Measurements from ENCODE around the gene NACC1. TPM values are rescaled to one million over a fixed set of nuclear protein-coding genes. Genes with fewer than 3 reads are reported as not detected.
A peak's percentile ranks its signal among the peaks of the same experiment; 100 is the strongest.
"Not testable (repeated sequence)": the region's sequence is repeated elsewhere in the genome, so short reads cannot be mapped to it uniquely, and the experiment has no call there.

Gene NACC1
- polyA plus RNA-seq, 2 of the 4 experiments (the other 2 are of a cell fraction), result 26.1 to 37.9 TPM

DNA sequence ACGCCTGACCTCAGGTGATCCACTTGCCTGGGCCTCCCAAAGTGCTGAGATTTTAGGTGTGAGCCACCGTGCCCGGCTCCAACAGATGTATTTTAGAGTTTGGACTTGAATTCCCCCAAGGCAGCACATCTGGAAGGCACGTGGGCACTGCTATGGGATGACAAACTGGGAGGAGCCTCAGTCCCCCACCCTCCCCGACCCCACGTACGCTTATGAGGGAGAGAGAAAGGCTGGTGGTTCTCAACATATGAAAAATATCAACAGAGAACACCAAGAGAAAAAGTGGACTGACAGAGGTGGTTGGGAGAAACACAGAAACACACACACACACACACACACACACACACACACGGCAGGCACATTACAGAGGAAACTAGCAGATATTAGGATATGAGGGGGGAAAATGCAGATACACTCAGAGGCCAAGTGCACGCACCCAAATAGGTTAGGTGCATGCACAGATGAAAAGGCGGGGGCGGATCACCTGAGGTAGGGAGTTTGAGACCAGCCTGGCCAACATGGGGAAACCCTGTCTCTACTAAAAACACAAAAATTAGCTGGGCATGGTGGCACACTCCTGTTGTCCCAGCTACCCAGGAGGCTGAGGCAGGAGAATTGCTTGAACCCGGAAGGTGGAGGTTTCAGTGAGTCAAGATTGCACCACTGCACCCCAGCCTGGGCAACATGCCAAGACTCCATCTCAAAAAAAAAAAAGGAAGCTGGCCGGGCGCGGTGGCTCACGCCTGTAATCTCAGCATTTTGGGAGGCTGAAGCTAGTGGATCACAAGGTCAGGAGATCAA, 28.9 kb downstream of the NACC1 start:
- Histone ChIP-seq H3K4me2 (no peak overlapping the region), H3K4me1 (peaks cover 18% of the 10 kb centered on the region; the same call in 2 of the 3 replicates), H3K9me3 (no peaks in the 10 kb centered on the region), H3K27ac (peak overlapping the region in 1 of 2 experiments; percentile 35; a peak in 1 of 6 replicates), H3K4me3 (no peak overlapping the region)
- ChIA-PET CTCF (interaction anchor here (1.0 kb wide), 1 partner anchor 12 kb away, joined by 4 read pairs; no protein-coding TSS in a partner anchor), POLR2A (no interaction called here)
- ATAC-seq, result no peak
- peak in 1 of 2 experiments; percentile 35 for DNase-seq (ENCODE audit: low read depth in 1 of 2, low spot score in 1 of 2)
- TF ChIP-seq POLR2A (IDR thresholded peaks at IDR 0.05; ENCODE audit: low read length) (no peak), BHLHE40 (IDR thresholded peaks at IDR 0.05; ENCODE audit: low read depth, low read length) (no peak), ZNF302 (CRISPR knock-in tag; IDR thresholded peaks at IDR 0.05) (no peak), KDM1A (IDR thresholded peaks at IDR 0.05; ENCODE audit: low read depth) (no peak), CEBPB (IDR thresholded peaks at IDR 0.05) (peak in 1 of 2 experiments; percentile 41; a peak in 1 of 4 replicates), SMC3 (IDR thresholded peaks at IDR 0.05) (no peak)
- 72% methylated on average over 16 of the region's 16 CpGs for WGBS (ENCODE audit: missing lambda C conversion rate)
- FAIRE-seq, result no peak

GRCh38 chr19:13149173-13149627, 31.1 kb downstream of the NACC1 start:
- Histone ChIP-seq H3K4me3 (peak overlapping the region; percentile 95), H3K27ac (peak overlapping the region; percentile 99 to 100), H3K4me2 (peak overlapping the region; percentile 98)
- ChIA-PET POLR2A (interaction anchor here (1.0 to 2.2 kb wide), 2 partner anchors 14 to 29 kb away, joined by 3 to 25 read pairs; no protein-coding TSS in a partner anchor), CTCF (interaction anchor here (1.0 to 2.5 kb wide), 5 partner anchors 18 to 113 kb away, joined by 4 to 12 read pairs (median 6); no protein-coding TSS in a partner anchor)
- 45% methylated on average over 16 of the region's 17 CpGs for WGBS (ENCODE audit: missing lambda C conversion rate)
- H3K9me3 ChIP-seq; ATAC-seq; H3K4me1 ChIP-seq; FAIRE-seq; DNase-seq (ENCODE audit: low read depth in 1 of 2, low spot score in 1 of 2): not testable (repeated sequence)

- Histone ChIP-seq H3K4me1 (peaks cover 8% of the 10 kb centered on the region; the same call in 1 of the 3 replicates), H3K4me2 (peak overlapping the region; percentile 98), H3K9me3 (no peaks in the 10 kb centered on the region), H3K27ac (peak overlapping the region; percentile 99 to 100), H3K4me3 (peak overlapping the region; percentile 95)
- DNase-seq (ENCODE audit: low read depth in 1 of 2, low spot score in 1 of 2) (peak in 1 of 2 experiments; percentile 52), FAIRE-seq (no peak), ATAC-seq (peak; percentile 6 to 12; a peak in 5 of 6 replicates)
- CTCF ChIA-PET, result interaction anchor here (0.6 to 2.5 kb wide), 10 partner anchors 14 to 184 kb away, joined by 3 to 12 read pairs (median 5); no protein-coding TSS in a partner anchor
- TF ChIP-seq POLR2A (IDR thresholded peaks at IDR 0.05; ENCODE audit: low read length) (no peak), HOXB5 (CRISPR knock-in tag; IDR thresholded peaks at IDR 0.05) (no peak), PHF8 (IDR thresholded peaks at IDR 0.05; ENCODE audit: borderline replicate concordance, low read depth) (peak; percentile 37; the same call in 1 of the 2 replicates), KDM5A (IDR thresholded peaks at IDR 0.05) (0 out of 2 replicates have a peak, but pooled peaks have one; percentile 26), ESRRA (IDR thresholded peaks at IDR 0.05; ENCODE audit: borderline replicate concordance, low read length) (no peak), RARB (CRISPR knock-in tag; IDR thresholded peaks at IDR 0.05) (no peak)
- TF ChIP-seq, protein P1, sequence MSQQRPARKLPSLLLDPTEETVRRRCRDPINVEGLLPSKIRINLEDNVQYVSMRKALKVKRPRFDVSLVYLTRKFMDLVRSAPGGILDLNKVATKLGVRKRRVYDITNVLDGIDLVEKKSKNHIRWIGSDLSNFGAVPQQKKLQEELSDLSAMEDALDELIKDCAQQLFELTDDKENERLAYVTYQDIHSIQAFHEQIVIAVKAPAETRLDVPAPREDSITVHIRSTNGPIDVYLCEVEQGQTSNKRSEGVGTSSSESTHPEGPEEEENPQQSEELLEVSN (IDR thresholded peaks at IDR 0.05; ENCODE audit: borderline replicate concordance, low read depth), result 0 out of 2 replicates have a peak, but pooled peaks have one; percentile 39
- 10% methylated on average over 2 of the region's 46 CpGs for WGBS (ENCODE audit: missing lambda C conversion rate)
- POLR2A ChIA-PET, result interaction anchor here (1.0 to 2.2 kb wide), 2 partner anchors 14 to 30 kb away, joined by 3 to 25 read pairs; no protein-coding TSS in a partner anchor
Observed at GRCh38 chr19:13149628-13150186, 31.6 kb downstream of the NACC1 start.

DNA sequence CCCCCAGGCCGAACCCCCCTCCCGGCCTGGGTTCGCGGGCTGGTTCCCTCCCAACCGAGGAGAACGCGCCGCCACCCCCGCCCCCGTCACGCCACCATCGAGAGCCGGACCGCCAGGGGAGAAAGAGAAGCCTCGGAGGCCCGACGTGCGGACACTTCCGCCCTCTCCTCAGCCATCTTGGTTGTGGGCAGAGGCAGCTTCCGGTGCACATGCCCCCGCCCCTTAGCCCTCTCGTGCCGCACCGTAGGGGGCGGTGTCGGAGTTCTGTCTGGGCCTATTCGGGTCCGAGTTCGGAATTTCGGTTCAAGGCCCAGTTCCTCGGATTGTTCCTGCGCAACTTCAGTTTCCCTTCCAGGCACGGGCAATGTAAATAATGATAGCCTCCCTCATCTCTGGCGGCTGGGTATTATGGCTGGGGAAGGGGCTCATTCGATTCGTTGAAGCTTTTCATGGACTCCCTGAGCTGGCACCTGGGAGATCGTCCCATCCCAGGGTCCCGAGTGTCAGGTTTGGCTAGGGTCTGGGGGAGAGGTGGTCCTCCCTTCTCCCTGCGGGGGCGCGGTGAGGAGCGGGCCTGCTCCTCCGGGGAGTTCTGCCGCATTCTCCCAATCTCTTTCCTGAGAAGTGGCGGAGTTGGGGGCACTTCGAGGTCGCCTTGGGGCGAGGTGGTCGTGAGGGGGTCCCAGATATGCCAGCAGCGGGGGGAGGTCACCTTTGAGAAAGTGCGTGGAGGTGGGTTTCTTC, 32.3 kb downstream of the NACC1 start, which contains the start of the genes IER2 and STX10:
IER2 (plus strand) TSS at position 225 of the 744 bp plus-strand sequence. CDS start 2,776 bp downstream, outside the sequence.
STX10 (minus strand) TSS at position 189 of the 744 bp plus-strand sequence. CDS start 202 bp downstream, outside the sequence.
- CTCF ChIA-PET, result interaction anchor here (0.6 to 2.5 kb wide), 13 partner anchors 13 to 185 kb away, joined by 3 to 12 read pairs (median 4); no protein-coding TSS in a partner anchor
- Histone ChIP-seq H3K27ac (peak within 1 kb of the TSS; percentile 99 to 100), H3K4me3 (peak within 1 kb of the TSS; percentile 95), H3K4me1 (peaks cover 8% of the 10 kb centered on the region; the same call in 1 of the 3 replicates), H3K4me2 (peak within 1 kb of the TSS; percentile 98), H3K9me3 (no peaks in the 10 kb centered on the region)
- POLR2A ChIA-PET, result interaction anchor here (1.0 to 3.2 kb wide), 3 partner anchors 13 to 30 kb away, joined by 3 to 40 read pairs (median 25); no protein-coding TSS in a partner anchor
- ATAC-seq (peak; percentile 59 to 67), DNase-seq (ENCODE audit: low read depth in 1 of 2, low spot score in 1 of 2) (peak; percentile 82 to 94), FAIRE-seq (no peak)
- 0% methylated on average over 14 of the region's 51 CpGs for WGBS (ENCODE audit: missing lambda C conversion rate)
- TF ChIP-seq JUN (IDR thresholded peaks at IDR 0.05), result peak; percentile 23 to 76; a peak in 3 of 5 replicates
- peak; percentile 32 for TF ChIP-seq CTCF (IDR thresholded peaks at IDR 0.05)
- TF ChIP-seq ZSCAN20 (CRISPR knock-in tag; IDR thresholded peaks at IDR 0.05), result no peak
- TF ChIP-seq, protein P2, sequence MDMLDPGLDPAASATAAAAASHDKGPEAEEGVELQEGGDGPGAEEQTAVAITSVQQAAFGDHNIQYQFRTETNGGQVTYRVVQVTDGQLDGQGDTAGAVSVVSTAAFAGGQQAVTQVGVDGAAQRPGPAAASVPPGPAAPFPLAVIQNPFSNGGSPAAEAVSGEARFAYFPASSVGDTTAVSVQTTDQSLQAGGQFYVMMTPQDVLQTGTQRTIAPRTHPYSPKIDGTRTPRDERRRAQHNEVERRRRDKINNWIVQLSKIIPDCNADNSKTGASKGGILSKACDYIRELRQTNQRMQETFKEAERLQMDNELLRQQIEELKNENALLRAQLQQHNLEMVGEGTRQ (IDR thresholded peaks at IDR 0.05), result peak; percentile 32
- TF ChIP-seq TP53 (CRISPR knock-in tag; IDR thresholded peaks at IDR 0.05), result 0 out of 2 replicates have a peak, but pooled peaks have one; percentile 45
- peak; percentile 40; the same call in 1 of the 2 replicates for TF ChIP-seq MYC (IDR thresholded peaks at IDR 0.05; ENCODE audit: borderline replicate concordance, low read length)
- peak in 1 of 2 experiments; percentile 31; a peak in 2 of 5 replicates for TF ChIP-seq RAD21 (conservative IDR thresholded peaks at IDR 0.05 in 1 of 2, IDR thresholded peaks at IDR 0.05 in 1 of 2)
- TF ChIP-seq CBX8 (IDR thresholded peaks at IDR 0.05), result no peak
